OCI-LY1 (cell line): ENCODE measurements around the gene ARFGAP1.

Experiments used
- EZH2 ChIP-seq: fragments of 200-600 bp; sonication (generic), shearing (Covaris generic); IDR thresholded peaks from 2 replicates; pipeline ENCODE4 v1.8.0; 2017; ENCODE audit warnings: borderline replicate concordance, mixed run types, mild to moderate bottlenecking, antibody characterized with exemption, low read length, moderate library complexity, mixed read lengths
- TF ChIP-seq, protein P1 (sequence below): fragments of 200-600 bp; sonication (generic), shearing (Covaris generic); IDR thresholded peaks from 2 replicates; pipeline ENCODE4 v1.5.1; 2017; ENCODE audit warnings: mild to moderate bottlenecking, antibody characterized with exemption, low read length, moderate library complexity, mixed read lengths

DNA sequence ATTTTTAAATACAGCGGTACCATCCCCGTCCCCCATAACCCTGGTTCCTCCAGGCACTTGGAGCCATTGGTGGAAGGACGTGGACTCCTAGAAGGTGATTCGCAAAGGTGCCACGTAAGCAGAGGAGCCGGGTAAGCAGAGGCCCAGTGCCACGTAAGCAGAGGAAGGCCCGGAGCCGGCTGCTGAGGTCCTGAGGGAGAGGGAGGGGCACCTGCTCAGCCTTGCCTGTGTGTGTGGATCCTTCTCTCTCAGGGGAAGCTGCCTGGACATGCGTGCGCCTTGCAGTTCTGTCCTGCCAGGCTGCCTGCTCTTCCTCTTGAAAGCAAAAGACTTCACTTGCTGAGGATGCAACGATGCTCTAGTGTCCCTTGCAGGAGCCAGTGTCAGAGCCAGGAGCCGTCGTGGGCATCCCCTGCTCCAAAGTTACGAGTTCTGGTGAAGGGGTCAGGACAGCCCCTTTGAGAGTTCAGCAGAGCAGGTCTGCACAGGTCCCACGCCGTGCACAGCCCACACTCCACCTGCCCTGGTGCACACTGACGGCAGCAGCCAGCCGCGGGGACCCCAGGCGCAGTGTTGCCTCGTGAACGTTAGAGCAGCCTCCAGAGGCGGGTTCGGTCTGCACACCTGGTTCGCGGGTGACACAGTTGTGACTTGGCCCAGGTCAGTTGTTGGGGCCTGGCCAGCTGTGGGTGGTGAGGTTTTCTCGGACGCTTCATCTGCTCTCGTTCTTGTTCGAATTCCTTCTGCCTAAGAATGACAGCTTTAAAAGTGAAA is 16.5 kb upstream of the ARFGAP1 start:
- TF ChIP-seq, protein P1, sequence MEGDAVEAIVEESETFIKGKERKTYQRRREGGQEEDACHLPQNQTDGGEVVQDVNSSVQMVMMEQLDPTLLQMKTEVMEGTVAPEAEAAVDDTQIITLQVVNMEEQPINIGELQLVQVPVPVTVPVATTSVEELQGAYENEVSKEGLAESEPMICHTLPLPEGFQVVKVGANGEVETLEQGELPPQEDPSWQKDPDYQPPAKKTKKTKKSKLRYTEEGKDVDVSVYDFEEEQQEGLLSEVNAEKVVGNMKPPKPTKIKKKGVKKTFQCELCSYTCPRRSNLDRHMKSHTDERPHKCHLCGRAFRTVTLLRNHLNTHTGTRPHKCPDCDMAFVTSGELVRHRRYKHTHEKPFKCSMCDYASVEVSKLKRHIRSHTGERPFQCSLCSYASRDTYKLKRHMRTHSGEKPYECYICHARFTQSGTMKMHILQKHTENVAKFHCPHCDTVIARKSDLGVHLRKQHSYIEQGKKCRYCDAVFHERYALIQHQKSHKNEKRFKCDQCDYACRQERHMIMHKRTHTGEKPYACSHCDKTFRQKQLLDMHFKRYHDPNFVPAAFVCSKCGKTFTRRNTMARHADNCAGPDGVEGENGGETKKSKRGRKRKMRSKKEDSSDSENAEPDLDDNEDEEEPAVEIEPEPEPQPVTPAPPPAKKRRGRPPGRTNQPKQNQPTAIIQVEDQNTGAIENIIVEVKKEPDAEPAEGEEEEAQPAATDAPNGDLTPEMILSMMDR = no peak
- no peak for TF ChIP-seq EZH2
